Fibroblast of the conjunctiva (primary cell): Measurements from ENCODE around the gene KIAA1217.
"Not testable (repeated sequence)": the region's sequence is repeated elsewhere in the genome, so short reads cannot be mapped to it uniquely, and the experiment has no call there.

ENCODE experiments used
- DNase-seq: peaks from one replicate; pipeline ENCODE4 v3.0.0-alpha.2; 2010; ENCODE audit warnings: low read depth

The KIAA1217 gene

DNA sequence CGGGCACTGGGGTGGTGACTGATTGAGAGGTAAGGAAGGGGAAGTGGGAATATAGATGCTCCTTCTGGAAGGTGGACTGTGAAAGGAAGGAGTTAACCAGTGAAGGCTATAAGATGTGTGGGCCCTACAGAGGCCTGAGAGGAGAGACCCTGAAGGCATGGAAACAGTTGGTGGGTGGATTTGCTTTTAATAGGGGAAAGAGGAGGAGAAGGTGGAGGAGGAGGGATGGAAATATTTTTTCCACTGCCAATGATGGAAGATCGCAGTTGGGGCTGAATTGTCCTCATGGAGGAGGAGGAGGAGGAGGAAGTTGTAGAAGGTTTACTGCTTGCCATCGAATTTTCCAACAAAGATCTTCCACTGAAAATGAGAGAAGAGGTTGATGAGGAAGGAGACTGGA lies 80.3 kb downstream of the KIAA1217 start:
- DNase-seq, result no peak

DNA sequence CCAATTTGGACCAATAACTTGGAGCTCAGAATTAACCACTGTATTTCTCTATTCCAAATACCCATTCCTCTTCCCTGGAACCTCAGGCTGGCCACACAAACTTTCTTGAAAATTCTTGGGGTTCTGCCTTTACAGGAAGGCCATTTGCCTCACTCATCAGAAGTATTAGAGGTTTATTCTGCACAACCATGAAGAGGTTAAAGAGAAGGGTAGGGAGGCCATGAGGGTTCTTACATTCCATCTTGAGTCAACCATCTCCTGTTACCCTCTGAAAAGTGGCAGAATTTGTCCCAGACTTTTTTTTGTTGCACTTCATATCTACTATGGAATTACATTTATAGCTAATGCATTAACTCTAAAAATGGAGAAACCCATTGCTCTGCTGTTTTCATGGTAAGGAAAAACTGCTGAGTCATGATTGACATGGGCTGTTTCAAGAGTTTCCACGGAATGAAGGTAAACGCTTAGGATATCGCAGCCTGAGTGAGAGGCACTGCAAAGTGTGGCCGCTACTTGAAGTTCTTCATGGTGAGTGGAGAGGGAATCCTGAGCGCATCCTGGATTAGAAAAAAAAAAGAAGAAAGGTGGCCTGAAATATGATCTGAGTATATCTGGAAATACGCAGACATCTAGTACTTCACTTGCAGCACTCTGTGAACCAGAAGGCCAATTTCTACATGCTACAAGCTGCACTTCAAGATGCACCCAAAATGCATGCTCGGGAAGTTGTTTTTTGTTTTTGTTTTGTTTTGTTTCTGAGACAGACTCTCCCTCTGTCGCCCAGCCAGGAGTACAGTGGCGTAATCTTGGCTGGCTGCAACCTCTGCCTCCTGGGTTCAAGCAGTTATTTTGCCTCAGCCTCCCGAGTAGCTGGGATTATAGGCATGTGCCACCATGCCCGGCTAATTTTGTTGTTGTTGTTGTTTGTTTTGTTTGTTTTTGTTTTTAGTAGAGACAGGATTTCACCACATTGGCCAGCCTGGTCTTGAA lies 83.7 kb downstream of the KIAA1217 start:
- no peak for DNase-seq

DNA sequence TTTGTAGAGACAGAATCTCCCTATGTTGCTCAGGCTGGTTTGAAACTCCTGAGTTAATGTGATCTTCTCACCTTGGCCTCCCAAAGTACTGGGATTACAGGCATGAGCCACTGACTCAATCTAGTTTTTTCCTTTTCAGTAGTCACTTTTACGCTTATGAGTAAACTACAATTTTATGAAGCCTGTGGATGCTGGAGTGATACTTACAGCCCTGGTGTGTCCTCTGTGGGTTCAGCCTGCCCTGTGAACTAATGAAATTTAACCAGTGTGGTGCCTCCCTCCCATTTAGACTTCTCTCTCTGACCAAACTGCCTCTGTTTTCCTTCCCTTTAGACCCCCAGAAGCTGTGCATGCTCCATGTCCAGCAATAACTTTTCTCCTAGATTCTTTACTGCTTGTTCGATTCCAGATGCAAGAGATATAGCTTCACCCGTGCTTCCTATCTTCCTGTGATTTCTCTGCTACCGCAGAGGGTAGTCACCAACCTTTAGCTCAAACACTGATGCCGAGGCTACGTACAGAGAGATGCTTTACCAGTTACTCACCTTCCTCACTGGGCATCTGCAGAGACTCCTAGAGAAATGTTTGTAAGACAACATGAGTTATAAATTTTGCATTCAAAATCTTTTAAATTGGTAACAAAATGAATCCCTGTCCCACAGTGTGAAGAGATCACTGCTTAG lies 90.8 kb downstream of the KIAA1217 start:
- no peak for DNase-seq

DNA sequence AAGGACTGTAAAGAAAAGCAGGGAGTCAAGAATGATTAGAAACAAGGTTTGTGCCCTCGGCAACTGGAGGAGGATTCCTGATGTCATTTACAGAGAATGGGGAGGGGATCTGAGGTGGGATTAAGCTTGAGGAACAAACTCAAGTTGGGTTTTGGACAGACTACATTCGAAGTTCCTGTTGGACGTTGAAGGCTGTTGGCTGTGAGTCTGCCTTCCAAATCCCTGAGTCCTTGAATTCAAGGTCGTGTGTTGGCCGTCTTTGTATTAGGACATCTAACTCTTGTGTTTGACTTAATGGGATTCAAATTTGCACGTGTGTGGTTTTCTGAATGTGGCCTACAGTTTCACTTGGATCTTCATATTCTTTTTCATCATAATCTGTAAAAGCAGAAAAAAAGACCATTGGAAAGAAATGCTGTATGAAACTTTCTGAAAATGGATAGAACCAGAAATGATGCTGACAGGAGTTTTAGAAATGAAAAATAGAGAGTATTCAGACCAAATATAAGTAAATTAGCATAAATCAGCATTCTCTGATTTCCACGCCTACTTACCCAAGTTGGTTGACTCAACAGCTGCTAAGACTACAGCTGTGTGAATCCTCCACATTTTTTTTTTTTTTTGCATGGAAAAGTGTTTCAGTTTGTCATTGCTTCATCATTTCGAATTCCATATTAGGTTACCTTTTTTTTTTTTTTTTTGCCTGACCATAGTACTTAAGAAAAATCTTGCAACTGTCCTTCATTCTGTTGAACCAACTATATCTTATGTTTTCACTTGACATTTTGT lies 94.8 kb downstream of the KIAA1217 start:
- DNase-seq, result no peak

- DNase-seq, result no peak
Measured at GRCh38 chr10:24305551-24306506, 96.9 kb downstream of the KIAA1217 start.

- DNase-seq, result no peak
Measured at GRCh38 chr10:24306507-24306875, 97.6 kb downstream of the KIAA1217 start.

GRCh38 chr10:24307116-24307515 lies 98.2 kb downstream of the KIAA1217 start:
- DNase-seq, result no peak

DNA sequence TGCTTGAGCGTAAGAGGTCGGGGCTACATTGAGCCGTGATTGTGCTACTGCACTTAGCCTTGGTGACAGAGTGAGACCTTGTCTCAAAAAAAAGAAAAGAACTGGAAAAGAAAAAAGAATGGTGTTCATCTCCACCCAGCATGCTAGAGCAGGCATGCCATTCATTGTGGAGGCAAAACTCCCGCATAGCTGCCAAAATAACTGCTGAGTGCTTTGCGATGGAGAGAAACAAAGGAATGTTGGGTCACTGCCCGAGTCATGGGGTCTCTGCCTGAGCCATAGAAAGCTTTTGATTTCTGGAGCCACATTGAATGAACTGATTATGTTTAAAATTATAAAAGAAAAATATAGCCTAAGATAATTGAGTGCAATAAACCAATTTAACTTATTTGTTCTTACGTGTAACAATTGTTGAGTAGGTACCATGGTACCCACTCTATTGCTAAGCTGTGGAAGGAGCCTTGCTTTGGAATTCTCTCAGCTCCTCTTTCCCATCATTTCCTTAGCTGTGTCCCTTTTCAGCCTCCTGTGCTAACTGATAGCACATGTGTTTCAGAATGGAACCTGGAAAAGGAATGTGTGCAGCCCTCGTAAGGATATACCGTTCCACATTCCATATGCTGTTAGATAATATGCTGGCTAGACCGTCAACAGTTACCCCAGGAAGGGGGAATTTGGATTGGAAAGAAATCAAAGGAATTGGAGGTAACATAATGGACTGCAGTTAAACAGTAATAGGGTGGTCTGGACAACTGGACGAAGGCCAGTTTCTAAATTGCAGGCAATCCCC lies 99.0 kb downstream of the KIAA1217 start:
- no peak for DNase-seq

DNA sequence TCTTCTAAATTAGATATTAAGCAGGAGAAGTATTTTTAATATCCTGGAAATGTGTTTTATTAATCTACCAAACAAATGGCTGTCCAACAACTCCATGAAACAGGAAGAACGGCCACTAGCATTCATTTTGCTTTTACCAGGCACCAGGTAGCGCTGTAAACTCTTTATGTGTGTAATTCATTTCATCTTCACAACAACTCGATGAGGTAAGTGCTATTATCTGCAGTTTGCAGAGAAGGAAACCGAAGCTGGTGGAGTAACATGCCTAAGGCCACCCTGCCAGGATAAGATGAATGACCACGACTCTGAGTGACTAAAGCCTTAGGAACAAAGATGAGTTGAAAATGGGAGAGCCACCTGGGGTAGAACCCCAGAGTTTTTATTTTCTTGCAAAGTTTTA lies 101.2 kb downstream of the KIAA1217 start:
- DNase-seq, result no peak

GRCh38 chr10:24311888-24312287 lies 103.0 kb downstream of the KIAA1217 start:
- DNase-seq, result no peak

DNA sequence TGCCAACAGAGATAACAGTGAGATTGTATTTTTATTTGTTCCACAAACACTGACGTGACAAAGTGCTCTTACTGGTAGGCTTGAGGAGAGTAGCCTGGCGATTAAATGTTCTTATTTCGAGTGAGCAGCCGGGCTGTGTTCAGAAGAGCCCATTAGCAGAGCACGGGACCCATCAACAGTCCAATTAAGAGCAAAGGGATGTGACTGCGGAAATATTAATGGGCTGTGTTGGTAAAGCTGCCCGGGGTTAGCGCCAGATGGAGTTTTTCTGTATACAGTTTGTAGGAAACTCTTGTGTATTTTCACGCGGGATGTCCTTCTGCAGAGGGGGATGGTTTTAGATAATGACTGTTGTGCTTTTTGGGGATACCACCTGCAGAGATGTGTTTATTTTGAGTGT lies 104.3 kb downstream of the KIAA1217 start:
- DNase-seq, result no peak

DNA sequence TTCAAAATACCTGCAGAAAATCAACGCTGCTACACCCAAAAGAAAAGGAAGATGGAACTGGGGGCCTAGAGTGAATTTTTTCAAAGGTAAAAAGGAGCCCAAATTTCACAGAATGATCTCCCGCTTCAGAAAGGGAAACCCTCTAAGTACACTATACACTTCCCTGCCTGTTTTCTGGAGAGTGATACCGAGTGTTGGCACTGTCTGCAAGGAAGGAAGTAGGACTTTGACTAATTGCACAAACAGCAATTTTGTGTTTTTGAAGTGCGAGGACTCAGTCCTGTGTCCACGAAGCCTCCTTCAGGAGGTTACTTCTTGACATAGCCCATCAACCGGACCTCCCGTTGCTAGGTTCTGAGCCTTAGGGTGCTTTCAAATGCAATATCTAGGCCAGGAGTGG lies 106.3 kb downstream of the KIAA1217 start:
- DNase-seq, result no peak

- DNase-seq, result no peak
Measured at GRCh38 chr10:24318517-24318916, 109.6 kb downstream of the KIAA1217 start.

DNA sequence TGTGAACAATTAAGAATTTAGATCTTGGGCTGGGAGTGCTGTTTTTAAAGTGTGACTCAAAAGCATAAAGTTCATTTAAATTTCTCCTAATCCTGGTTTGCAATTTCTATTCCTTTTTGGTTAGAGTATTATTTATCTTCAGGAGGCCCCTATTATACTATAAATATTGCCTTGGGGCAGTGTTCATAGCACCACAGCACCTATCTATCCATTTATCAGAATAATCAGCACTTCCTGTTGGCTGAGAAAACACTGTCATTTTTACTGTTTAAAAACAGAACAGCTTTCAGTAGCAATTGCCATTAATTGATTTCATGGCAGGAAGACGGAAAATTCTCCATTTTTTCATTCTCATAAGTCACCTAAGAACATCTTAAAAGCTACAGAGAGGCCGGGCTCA lies 111.4 kb downstream of the KIAA1217 start:
- no peak for DNase-seq

- no peak for DNase-seq
Measured at GRCh38 chr10:24324651-24325050, 115.7 kb downstream of the KIAA1217 start.

DNA sequence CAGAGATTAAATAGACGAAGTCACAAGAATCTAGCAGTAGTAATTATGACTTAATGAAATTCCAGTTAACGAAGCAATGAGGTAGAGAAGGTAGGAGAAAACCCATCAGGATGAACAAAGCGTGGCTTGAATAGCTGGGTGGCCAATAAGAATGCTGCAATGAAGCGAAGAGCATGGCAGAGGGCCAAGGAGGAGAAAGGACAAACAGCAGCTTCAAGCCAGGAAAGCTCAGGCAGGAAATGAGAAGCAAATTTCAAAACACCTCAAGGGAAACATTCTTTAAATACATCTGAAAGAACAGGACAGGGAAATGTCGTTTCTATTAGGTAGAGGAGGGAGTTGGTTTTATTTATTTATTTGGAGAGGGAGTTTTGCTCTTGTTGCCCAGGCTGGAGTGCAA lies 122.5 kb downstream of the KIAA1217 start:
- peak; percentile 63 for DNase-seq

DNA sequence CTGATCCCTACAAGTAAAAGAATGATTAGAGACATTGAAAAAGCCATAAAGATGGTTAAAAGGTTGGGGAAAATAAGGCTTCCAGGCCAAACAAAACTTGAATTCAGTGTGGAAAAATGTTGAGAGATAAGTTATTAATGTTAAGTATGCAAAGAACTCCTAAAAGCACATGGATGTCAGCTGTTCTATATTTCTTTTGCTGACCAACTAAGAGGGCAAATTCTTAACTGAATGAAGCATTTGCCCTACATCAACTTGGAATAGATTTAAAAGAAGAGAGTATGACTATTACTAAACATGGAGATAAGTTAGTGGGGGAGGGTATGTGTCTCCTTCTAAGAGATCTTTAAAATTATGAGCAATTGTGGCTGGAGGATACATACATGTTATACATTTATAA lies 124.8 kb downstream of the KIAA1217 start:
- DNase-seq, result no peak

- no peak for DNase-seq
Measured at GRCh38 chr10:24334279-24334939, 125.5 kb downstream of the KIAA1217 start.

DNA sequence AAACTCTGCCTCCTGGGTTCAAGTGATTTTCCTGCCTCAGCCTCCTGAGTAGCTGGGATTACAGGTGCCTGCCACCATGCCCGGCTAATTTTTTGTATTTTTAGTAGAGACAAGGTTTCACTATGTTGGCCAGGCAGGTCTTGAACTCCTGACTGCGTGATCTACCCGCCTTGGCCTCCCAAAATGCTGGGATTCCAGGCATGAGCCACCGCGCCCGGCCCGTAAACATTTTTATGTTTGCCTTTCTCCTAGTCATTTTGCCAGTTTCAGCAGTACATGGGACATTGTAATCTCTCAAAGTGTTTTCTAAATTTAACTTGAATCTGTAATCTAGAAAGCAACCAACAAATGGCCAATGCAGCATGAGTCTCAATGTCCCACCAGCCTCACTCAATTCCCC lies 128.8 kb downstream of the KIAA1217 start:
- DNase-seq, result not testable (repeated sequence)

GRCh38 chr10:24339387-24339786 lies 130.4 kb downstream of the KIAA1217 start:
- no peak for DNase-seq
